Stomach (tissue), 9 donors: ENCODE results near the gene DDI2. TPM values are rescaled to one million over a fixed set of nuclear protein-coding genes. Genes with fewer than 3 reads are reported as not detected.

Experiments used
- DNase-seq, 2 donors: peaks; one replicate each; pipeline versions ENCODE4 v3.0.0 to v3.0.0-alpha.2; 2013 to 2019
- H3K27ac ChIP-seq, 5 donors: fragments of 200-600 bp in 4 of 5; sonication (generic) in 4 of 5; one replicate each; pipeline ENCODE4 v1.5.1; 2013 to 2019; ENCODE audit warnings: mild to moderate bottlenecking in 1 of 5, moderate library complexity in 1 of 5
- H3K27me3 ChIP-seq, 3 donors: fragments of 200-600 bp; sonication (generic); one replicate each; pipeline ENCODE4 v1.5.1; 2017 to 2019; ENCODE audit warnings: mixed run types in 1 of 3
- H3K36me3 ChIP-seq, 4 donors: fragments of 200-600 bp; sonication (generic); 1 replicate in 3 of 4; 2 replicates in 1 of 4; pipeline ENCODE4 v1.5.1; 2016 to 2019
- H3K4me1 ChIP-seq, 4 donors: fragments of 200-600 bp; sonication (generic); one replicate each; pipeline ENCODE4 v1.5.1; 2016 to 2019
- H3K4me3 ChIP-seq, 4 donors: fragments of 200-600 bp; sonication (generic) in 3 of 4; one replicate each; pipeline ENCODE4 v1.5.1; 2016 to 2019; ENCODE audit warnings: mild to moderate bottlenecking in 1 of 4
- H3K9me3 ChIP-seq, 4 donors: fragments of 200-600 bp; sonication (generic); one replicate each; pipeline ENCODE4 v1.5.1; 2016 to 2019
- CTCF ChIP-seq, 7 experiments: fragments of 450-650 bp in 4 of 7; fragments of 200-600 bp in 3 of 7; sonication (generic) in 3 of 7; IDR thresholded peaks; one replicate each; pipeline ENCODE4 v1.5.1; 2016 to 2019; ENCODE audit warnings: antibody characterized with exemption in 7 of 7, control low read depth in 2 of 7, mild to moderate bottlenecking in 1 of 7
- EP300 ChIP-seq: sonication (generic); formaldehyde crosslinking; IDR thresholded peaks from one replicate; pipeline ENCODE4 v1.6.1; 2017; ENCODE audit warnings: antibody characterized with exemption
- POLR2A ChIP-seq, 4 donors: fragments of 450-650 bp; IDR thresholded peaks; one replicate each; pipeline ENCODE4 v1.6.1; 2016; ENCODE audit warnings: antibody characterized with exemption in 4 of 4, control low read depth in 2 of 4, mild to moderate bottlenecking in 1 of 4, moderate library complexity in 1 of 4
- POLR2AphosphoS5 ChIP-seq, 3 donors: sonication (generic); formaldehyde crosslinking; IDR thresholded peaks; one replicate each; pipeline ENCODE4 v1.6.1; 2016; ENCODE audit warnings: antibody characterized with exemption in 3 of 3
- WGBS, 5 donors: extraction: QIAGEN DNeasy Blood & Tissue Kit in 3 of 5; methylation state at CpG; one replicate each; pipeline versions ENCODE4 v1.1.5 to v1.1.7; 2013 to 2018; 5-methylcytosine and 5-hydroxymethylcytosine counted together
- intact Hi-C: fragments of 100-400 bp; cut with DNase I; formaldehyde crosslinking; loops from one replicate; pipeline ENCODE4 v1.15.1; 2023; ENCODE audit warnings: low total_unique reads
- polyA plus RNA-seq, 3 donors: library from polyadenylated mRNA; stranded (reverse); fragments of 200-250 nt; gene quantifications; one replicate each; pipeline ENCODE4 v1.2.3, GENCODE V29; 2013
- total RNA-seq, 5 donors: library from RNA; depleted of rRNA; stranded (reverse); fragments of >200 nt; gene quantifications; one replicate each; pipeline versions ENCODE4 v1.1.0 to v1.2.3, GENCODE V29; 2014 to 2016
- donor health status: healthy with polysubstance abuse.
- donor health status: Bipolar disorder and iron deficiency.
- donor health status: healthy.

Gene DDI2
- total and polyA plus RNA-seq, 8 donors = 3.1 to 261 (median 16.6) TPM

- WGBS, 5 donors = 90 to 97% (median 92%) methylated on average over 4 of the region's 4 CpGs
- H3K27ac ChIP-seq = no peak overlapping the region
- H3K27me3 ChIP-seq = no peaks in the 10 kb centered on the region
- no peak for DNase-seq
- H3K36me3 ChIP-seq = peaks cover 78 to 100% (median 98%) of the 10 kb centered on the region in 4 donors
- H3K4me3 ChIP-seq = no peak overlapping the region
- TF ChIP-seq CTCF (IDR thresholded peaks at IDR 0.05) (no peak), POLR2A (IDR thresholded peaks at IDR 0.05) (no peak), POLR2AphosphoS5 (IDR thresholded peaks at IDR 0.05) (no peak), EP300 (no peak)
- H3K4me1 ChIP-seq = no peaks in the 10 kb centered on the region
- H3K9me3 ChIP-seq = no peaks in the 10 kb centered on the region
- intact Hi-C loops = no loop called here
Observed at GRCh38 chr1:15636436-15636835, 19.2 kb downstream of the DDI2 start.

GRCh38 chr1:15637826-15638225 is 20.6 kb downstream of the DDI2 start:
- no peak overlapping the region for H3K4me3 ChIP-seq
- TF ChIP-seq CTCF (IDR thresholded peaks at IDR 0.05) (no peak), POLR2AphosphoS5 (IDR thresholded peaks at IDR 0.05) (no peak), POLR2A (IDR thresholded peaks at IDR 0.05) (no peak), EP300 (no peak)
- H3K9me3 ChIP-seq = no peaks in the 10 kb centered on the region
- no peak for DNase-seq
- intact Hi-C loops = no loop called here
- 71 to 85% (median 81%) methylated on average over 4 of the region's 4 CpGs for WGBS, 5 donors
- no peak overlapping the region for H3K27ac ChIP-seq
- H3K4me1 ChIP-seq = no peaks in the 10 kb centered on the region
- H3K27me3 ChIP-seq = no peaks in the 10 kb centered on the region
- peaks cover 68 to 97% (median 94%) of the 10 kb centered on the region in 4 donors for H3K36me3 ChIP-seq

- TF ChIP-seq EP300 (no peak), POLR2AphosphoS5 (IDR thresholded peaks at IDR 0.05) (no peak), CTCF (IDR thresholded peaks at IDR 0.05) (no peak)
Observed at GRCh38 chr1:15639262-15639661, 22.0 kb downstream of the DDI2 start.

GRCh38 chr1:15639931-15640330 is 22.7 kb downstream of the DDI2 start:
- TF ChIP-seq EP300 (no peak), POLR2AphosphoS5 (IDR thresholded peaks at IDR 0.05) (no peak), CTCF (IDR thresholded peaks at IDR 0.05) (no peak), POLR2A (IDR thresholded peaks at IDR 0.05) (no peak)
- intact Hi-C loops = no loop called here
- Histone ChIP-seq H3K27me3 (no peaks in the 10 kb centered on the region), H3K4me3 (no peak overlapping the region), H3K27ac (no peak overlapping the region), H3K9me3 (no peaks in the 10 kb centered on the region), H3K4me1 (no peaks in the 10 kb centered on the region), H3K36me3 (peaks cover 61 to 97% (median 93%) of the 10 kb centered on the region in 4 donors)
- DNase-seq = no peak
- 90 to 98% (median 92%) methylated on average over 4 of the region's 4 CpGs for WGBS, 5 donors

More at GRCh38 chr1:15639262-15639661, 22.0 kb downstream of the DDI2 start:
- Histone ChIP-seq H3K36me3 (peaks cover 66 to 97% (median 94%) of the 10 kb centered on the region in 4 donors), H3K27me3 (no peaks in the 10 kb centered on the region), H3K9me3 (no peaks in the 10 kb centered on the region), H3K4me3 (no peak overlapping the region), H3K27ac (no peak overlapping the region), H3K4me1 (no peaks in the 10 kb centered on the region)
- DNase-seq = no peak
- intact Hi-C loops = no loop called here
